GM12801 (cell line): ENCODE measurements around the gene HMG20B.

Source experiments
- TF ChIP-seq, protein P1 (sequence below): IDR thresholded peaks from one replicate; pipeline ENCODE4 v1.5.1; 2011; ENCODE audit warnings: control low read depth; ENCODE audit not compliant: insufficient read length; ENCODE audit errors: extremely low read depth

HMG20B gene

DNA sequence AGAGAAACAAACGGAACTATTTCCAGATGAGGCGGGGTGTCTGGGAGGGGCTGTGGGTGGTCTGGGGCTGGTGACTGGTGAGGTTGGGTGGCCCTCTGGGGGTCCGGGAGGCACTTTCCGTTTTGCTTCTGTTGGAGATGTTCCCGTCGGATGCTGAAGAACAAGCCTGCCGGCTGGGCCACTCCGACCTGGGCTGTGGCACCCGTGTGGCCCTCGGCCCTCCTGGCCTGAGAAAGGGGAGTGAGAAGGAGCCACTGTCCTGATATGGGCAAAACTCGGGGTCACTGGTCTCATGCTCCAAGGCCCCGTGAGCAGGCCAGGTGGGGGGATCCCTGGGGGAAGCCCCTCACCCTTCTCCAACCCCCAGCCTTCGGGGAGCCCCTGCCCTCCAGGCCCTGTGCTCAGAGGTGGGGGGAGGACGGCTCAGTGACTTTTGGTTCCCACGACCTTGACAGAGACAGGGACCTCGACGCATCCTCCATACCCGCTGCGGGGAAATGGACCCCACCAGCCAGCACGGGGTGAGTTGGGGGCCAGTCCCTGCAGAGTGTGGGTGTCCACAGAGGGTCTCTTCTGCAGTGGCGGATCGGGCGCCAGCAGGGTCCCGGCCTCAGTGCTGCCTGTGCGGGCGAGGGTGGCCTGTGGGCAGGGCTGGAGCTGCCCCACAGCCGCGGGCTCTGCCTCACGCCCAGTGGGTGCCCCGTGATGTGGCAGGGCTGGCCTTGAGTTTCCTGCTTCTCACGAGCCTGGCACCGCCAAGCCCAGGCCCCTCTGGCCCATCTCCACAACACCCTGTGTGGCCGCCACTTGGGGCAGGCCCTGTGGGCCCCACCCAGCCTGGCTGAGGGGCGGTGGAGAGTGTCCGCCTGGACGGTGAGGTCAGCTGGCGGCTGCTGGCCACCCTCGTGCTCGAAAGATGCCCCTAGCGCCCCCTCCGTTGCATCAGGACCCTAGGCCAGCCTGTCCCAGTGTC lies 38.3 kb downstream of the HMG20B start:
- TF ChIP-seq, protein P1, sequence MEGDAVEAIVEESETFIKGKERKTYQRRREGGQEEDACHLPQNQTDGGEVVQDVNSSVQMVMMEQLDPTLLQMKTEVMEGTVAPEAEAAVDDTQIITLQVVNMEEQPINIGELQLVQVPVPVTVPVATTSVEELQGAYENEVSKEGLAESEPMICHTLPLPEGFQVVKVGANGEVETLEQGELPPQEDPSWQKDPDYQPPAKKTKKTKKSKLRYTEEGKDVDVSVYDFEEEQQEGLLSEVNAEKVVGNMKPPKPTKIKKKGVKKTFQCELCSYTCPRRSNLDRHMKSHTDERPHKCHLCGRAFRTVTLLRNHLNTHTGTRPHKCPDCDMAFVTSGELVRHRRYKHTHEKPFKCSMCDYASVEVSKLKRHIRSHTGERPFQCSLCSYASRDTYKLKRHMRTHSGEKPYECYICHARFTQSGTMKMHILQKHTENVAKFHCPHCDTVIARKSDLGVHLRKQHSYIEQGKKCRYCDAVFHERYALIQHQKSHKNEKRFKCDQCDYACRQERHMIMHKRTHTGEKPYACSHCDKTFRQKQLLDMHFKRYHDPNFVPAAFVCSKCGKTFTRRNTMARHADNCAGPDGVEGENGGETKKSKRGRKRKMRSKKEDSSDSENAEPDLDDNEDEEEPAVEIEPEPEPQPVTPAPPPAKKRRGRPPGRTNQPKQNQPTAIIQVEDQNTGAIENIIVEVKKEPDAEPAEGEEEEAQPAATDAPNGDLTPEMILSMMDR: no peak

DNA sequence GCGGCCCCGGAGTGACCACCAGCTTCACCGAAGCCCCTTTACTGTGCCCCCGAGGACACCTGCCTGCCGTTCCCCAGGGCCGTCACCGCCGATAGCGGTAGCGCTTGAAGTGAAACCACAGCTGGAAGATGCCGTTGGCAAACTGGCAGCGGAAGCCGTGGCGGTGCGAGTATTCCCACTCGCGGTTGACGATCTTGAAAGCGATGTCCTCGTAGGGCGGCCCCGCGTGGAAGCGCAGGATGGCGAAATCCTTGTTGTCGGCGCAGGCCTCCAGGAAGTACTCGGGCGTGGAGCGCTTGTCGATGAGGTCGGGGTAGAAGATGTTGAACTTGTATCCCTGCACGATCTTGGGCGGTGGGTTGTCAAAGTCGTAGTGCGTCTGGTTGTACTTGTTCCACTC lies 39.1 kb downstream of the HMG20B start:
- TF ChIP-seq, protein P1: no peak

DNA sequence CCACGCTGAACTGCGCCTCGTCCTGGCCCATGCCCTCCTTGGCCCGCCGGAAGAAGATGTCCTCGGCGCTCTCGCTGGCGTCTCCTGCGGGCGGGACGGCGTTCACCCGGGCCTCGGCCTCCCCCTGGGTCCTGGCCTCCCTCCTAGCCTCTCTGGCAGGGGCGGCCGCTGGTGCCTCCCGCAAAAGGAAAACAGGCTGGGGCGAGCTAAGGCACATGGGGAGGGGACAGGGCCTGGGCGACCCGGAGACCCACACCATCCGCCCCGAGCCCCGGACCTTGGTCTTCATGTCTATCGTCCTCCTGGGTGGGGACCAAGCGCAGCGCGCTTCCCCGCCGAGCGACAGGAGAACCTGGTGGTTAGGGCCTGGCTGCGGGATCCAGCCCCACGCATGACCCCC lies 39.6 kb downstream of the HMG20B start:
- TF ChIP-seq, protein P1: no peak

DNA sequence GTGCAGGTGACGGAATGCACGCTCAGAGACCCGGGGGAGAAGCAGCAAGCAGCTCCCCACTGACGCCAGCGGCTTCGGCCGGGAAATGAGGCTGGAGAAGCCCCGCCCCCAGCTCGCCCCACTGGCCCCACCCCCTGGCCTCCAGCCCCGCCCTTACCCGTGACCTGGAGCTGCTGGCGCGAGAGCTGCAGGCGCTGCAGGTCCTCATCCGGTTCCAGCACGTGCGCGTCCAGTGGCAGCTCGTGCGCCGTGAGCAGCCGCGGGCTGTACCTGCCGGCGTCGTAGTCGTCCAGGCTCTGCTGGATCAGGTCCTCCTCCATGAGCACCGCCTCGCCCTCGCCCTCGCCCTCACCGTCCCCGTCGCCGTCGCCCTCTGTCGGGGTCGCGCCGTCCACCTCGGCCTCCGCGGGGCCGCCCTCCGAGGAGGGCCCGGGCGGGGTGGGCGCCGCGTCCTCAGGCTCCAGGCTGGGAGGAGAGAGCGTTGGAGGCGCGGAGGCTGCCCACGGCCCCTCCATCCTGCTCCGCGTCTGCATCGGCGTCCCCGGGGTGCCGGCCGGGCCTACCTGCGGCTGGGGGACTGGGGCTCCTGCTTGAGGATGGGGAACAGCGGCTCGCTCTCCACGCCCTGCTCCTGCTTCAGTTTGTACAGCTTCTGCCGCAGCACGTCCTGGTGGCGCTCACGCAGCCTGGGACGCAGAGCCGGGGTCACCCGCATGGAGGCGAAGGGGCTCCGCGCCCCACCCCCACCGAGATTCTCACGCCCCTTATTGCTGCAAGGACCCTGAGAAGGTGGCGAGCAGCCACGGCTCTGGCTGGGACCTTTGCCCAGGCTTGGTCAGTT lies 40.4 kb downstream of the HMG20B start:
- TF ChIP-seq, protein P1: no peak

DNA sequence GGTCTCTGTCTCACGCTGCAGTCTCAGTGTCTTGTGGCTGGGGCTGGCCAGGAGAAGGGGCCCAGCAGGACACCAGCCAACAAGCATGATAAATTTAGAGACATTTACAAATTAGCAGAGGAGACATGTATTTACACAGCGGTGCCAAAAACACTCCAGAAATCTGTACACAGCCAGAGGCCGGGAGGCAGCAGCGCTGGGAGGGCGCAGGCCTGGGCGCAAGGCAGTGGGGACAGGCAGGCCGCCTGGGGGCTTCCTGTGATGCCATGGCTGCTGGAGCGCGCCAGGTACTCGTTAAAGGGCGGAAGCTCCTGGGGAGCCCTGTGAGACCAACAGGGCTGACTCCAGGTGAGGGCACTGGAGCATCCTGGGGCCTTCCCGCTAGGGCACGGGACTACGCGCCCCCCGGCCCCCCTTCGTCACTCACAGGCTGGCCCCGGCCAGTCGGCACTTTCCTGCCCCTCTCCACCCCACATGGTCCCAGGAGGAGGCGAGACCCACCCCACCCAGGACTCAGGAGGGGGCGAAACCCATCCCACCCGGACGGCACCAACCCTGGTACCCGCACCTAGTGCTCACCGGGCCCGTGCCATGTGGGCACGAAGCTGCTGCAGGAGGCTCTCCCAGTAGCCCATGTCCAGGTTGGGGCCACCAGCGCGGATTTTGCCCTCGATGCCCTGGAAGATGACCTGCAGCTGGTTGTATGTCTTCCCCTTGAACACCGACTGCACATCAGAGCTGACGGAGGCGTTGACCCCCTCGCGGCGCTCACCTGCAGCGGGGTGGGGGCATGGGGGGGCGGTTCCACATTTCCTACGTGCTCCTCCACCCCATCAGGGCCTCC lies 41.3 kb downstream of the HMG20B start:
- TF ChIP-seq, protein P1: no peak

DNA sequence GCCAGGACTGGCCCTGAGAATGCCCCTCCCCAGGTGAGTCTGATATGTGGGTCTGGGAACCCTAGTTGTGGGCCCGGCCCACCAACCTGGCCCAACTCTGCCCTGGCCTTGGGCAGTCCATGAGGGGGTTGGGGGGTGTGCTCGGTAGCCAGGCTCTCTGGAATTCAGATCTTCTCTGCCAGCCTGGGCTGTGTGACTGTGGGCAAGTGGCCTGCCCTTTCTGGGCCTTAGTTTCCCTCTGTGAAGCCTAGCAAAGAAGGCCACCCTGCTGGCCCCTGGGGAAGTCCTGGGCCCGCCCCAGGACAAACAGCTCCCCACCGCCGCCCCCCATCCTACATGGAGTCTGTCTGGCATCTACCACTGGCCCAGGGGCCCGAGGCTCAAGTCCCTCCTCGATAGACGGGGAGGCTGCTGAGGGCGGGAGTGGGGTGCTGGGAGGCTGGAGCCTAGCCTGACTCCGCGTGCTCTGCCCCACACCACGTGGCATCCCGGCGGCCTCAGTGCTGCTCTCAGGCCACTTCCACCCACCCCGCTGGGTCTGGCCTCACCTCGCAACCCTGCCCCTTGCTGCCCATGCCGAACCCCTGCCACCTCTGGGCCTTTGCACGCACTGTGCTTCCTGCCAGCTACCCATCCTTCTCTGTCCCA lies 42.2 kb downstream of the HMG20B start:
- TF ChIP-seq, protein P1: no peak
